ENCODE data around the gene LZTR1. TPM values are rescaled to one million over a fixed set of nuclear protein-coding genes. Genes with fewer than 3 reads are reported as not detected.

The LZTR1 gene
- total and polyA plus RNA-seq, 3 donors from 2014 or later: 32.4 to 61.6 (median 61.5) TPM

DNA sequence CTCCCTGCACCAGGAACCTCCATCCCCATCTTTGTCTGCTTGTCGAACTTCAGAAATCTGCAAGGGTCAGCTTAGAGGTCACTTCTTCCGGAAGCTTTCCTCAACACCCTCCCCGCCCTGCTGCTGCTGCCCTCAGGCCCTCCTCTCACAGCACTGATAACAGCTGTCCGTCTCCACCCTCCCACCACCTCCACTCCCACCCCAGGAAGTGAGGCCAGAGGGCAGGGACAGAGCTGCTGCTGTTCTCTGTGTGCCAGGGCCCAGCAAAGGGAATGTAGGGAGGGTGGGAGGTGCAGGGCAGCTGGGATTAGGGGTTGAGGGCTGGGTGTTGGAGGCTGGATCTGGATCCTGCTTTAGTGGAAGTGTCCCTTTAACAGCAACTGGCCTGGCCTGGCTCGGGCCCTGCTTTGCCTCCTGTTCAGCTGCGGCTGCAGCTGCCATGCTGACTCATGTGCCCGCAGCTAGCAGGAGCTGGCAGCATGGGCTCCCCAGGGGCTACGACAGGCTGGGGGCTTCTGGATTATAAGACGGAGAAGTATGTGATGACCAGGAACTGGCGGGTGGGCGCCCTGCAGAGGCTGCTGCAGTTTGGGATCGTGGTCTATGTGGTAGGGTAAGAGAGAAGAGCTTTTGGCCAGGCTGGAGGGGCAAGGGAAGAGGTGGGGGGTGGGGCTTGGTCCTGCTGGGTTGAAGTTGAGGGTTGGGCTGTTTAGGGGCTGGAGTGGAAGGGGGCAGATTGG lies 32.8 kb downstream of the LZTR1 start, which contains the start of gene P2RX6:
Gene P2RX6, plus strand, starts transcription at position 440 of the 740 bp plus-strand sequence. Its CDS starts 10 bp downstream, at position 450.
- TF ChIP-seq POLR2A (IDR thresholded peaks at IDR 0.05) (no peak), CTCF (IDR thresholded peaks at IDR 0.05) (no peak)
- peak within 1 kb of the TSS; percentile 39 to 45 for H3K27ac ChIP-seq
- H3K9me3 ChIP-seq: no peaks in the 10 kb centered on the region
- peaks cover 18% of the 10 kb centered on the region for H3K4me1 ChIP-seq
- H3K36me3 ChIP-seq (ENCODE audit: low read depth, missing control alignments): no peaks in the 10 kb centered on the region
- intact Hi-C loops (cut with DNase I; ENCODE audit: low total_unique reads): no loop called here
- WGBS, 2 donors: 19 to 22% methylated on average over 10 to 12 of the region's 12 CpGs
- peak; percentile 89 for DNase-seq
- peak within 1 kb of the TSS; percentile 29 to 61 for H3K4me3 ChIP-seq
- no peaks in the 10 kb centered on the region for H3K27me3 ChIP-seq

GRCh38 chr22:21015466-21016006 lies 33.4 kb downstream of the LZTR1 start:
- H3K4me3 ChIP-seq: no peak overlapping the region
- no peak for TF ChIP-seq POLR2A (IDR thresholded peaks at IDR 0.05)
- TF ChIP-seq CTCF (IDR thresholded peaks at IDR 0.05): no peak
- peak overlapping the region; percentile 30 to 45 for H3K27ac ChIP-seq
- intact Hi-C loops (cut with DNase I; ENCODE audit: low total_unique reads): no loop called here
- peaks cover 18% of the 10 kb centered on the region for H3K4me1 ChIP-seq
- DNase-seq: no peak
- H3K36me3 ChIP-seq (ENCODE audit: low read depth, missing control alignments): no peaks in the 10 kb centered on the region
- WGBS, 2 donors: 67 to 72% methylated on average over 7 to 10 of the region's 10 CpGs
- no peaks in the 10 kb centered on the region for H3K9me3 ChIP-seq
- H3K27me3 ChIP-seq: no peaks in the 10 kb centered on the region

DNA sequence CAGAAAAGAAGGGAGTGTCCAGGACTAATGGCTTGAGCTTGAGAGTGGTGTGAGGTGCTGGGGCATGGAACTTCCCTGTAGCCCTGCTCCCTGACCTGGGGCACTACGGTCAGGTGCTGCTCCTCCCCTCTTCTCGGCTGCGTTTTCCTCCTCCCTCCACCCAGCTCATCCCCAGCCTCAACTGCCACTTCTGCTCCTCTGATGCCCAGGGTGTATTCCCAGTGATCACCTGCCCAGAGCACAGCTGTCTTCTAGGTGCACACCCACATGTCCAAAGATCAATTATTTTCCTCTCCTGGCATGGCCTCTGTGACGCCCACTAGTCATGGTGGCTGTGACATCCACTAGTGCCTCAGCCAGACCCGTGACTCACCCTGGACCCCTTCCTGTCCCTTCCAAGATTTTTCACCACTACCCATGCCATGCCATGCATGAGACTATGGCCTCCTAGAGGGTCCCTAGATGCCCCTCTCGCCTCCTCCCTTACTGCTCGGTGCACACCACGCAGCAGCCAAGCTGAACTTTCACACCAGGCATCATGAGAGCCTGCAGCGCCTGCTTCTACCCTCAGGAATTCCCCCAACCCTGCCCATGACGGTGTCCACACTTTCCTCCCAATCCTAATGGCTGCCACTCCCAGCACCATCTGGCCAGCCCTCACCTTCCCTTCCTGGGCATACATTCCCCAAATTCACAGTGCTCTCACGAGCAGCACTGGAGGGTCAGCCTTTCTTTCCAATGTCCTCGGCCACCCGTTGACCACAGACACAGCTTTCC lies 34.7 kb downstream of the LZTR1 start:
- H3K9me3 ChIP-seq: no peaks in the 10 kb centered on the region
- WGBS, 2 donors: 87 to 90% methylated on average over 13 of the region's 13 CpGs
- H3K36me3 ChIP-seq (ENCODE audit: low read depth, missing control alignments): no peaks in the 10 kb centered on the region
- no peak overlapping the region for H3K4me3 ChIP-seq
- intact Hi-C loops (cut with DNase I; ENCODE audit: low total_unique reads): no loop called here
- no peak for DNase-seq
- no peaks in the 10 kb centered on the region for H3K27me3 ChIP-seq
- no peak for TF ChIP-seq POLR2A (IDR thresholded peaks at IDR 0.05)
- no peak for TF ChIP-seq CTCF (IDR thresholded peaks at IDR 0.05)
- peaks cover 18% of the 10 kb centered on the region for H3K4me1 ChIP-seq
- H3K27ac ChIP-seq: no peak overlapping the region

GRCh38 chr22:21018314-21018713 lies 36.2 kb downstream of the LZTR1 start:
- intact Hi-C loops (cut with DNase I; ENCODE audit: low total_unique reads): no loop called here
- DNase-seq: no peak
- Histone ChIP-seq H3K27me3 (no peaks in the 10 kb centered on the region), H3K4me3 (no peak overlapping the region), H3K36me3 (ENCODE audit: low read depth, missing control alignments) (no peaks in the 10 kb centered on the region), H3K9me3 (no peaks in the 10 kb centered on the region), H3K27ac (no peak overlapping the region), H3K4me1 (peaks cover 18% of the 10 kb centered on the region)
- TF ChIP-seq POLR2A (IDR thresholded peaks at IDR 0.05) (no peak), CTCF (IDR thresholded peaks at IDR 0.05) (no peak)
- 94 to 99% methylated on average over 3 to 4 of the region's 4 CpGs for whole genome bisulfite sequencing, 2 donors

All from testis (tissue), 3 donors.